HG03095 (cell line): ENCODE data around the gene NPIPB2.
"Not testable (repeated sequence)": the region's sequence is repeated elsewhere in the genome, so short reads cannot be mapped to it uniquely, and the experiment has no call there.

Experiments
- ATAC-seq: cut with Tn5 transposase; IDR thresholded peaks from one replicate; pipeline ENCODE4 v1.9.1; 2021; ENCODE audit warnings: moderate library complexity; ENCODE audit not compliant: unreplicated experiment

Gene NPIPB2

DNA sequence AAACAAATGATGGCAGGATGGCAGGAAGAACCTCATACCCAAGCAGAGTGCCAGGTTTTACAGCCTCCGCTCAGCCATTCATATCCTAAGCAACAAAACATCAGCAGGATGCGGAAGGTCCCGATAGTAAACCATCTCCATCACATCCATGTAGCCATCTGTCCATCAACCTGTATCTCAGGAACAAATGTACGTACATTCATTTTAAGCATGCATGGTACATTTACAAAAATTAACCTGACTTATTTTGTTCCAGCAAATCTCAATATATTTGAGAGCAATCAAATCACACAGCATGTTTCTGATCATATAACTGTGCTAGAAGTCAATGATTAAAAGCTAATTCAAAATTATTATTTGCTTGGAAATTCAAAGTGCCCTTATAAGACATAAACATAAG is at the start of gene NPIPB2:
Gene NPIPB2, minus strand, starts transcription at position 101 of the 400 bp plus-strand sequence. Its CDS starts 0 bp downstream, at position 101.
- not testable (repeated sequence) for ATAC-seq

DNA sequence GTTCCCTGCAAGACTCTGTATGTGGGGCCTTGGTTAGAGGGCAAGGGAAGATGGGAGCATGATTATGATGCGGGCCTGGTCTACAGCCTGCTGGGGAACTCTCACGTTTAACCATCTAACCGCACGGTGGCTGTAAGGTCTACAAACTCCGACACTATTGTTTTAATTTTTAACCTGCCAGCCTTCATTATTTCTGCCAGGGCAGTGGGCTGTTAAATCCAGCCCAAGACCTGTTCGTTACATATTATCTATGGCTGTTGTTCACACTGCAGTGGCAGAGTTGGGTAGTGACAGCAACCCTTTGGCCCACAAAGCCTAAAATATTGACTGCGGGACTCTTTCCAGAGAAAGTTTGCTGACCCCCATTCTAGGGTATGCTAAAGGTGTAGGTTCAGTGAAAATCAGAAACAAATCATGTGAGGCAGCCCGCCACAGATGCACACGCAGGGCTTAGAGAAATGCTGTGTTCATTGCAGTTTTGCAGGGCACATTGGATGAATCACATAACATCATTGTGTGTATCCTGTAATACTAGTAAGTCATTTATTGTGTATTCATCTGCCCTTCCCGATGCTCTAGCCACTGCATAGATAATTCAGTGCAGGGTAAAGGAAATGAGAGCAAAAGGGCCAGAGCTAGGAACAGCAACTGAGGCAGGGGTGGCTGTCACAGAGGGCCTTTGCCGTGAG is 49.0 kb upstream of the NPIPB2 start:
- no peak for ATAC-seq

DNA sequence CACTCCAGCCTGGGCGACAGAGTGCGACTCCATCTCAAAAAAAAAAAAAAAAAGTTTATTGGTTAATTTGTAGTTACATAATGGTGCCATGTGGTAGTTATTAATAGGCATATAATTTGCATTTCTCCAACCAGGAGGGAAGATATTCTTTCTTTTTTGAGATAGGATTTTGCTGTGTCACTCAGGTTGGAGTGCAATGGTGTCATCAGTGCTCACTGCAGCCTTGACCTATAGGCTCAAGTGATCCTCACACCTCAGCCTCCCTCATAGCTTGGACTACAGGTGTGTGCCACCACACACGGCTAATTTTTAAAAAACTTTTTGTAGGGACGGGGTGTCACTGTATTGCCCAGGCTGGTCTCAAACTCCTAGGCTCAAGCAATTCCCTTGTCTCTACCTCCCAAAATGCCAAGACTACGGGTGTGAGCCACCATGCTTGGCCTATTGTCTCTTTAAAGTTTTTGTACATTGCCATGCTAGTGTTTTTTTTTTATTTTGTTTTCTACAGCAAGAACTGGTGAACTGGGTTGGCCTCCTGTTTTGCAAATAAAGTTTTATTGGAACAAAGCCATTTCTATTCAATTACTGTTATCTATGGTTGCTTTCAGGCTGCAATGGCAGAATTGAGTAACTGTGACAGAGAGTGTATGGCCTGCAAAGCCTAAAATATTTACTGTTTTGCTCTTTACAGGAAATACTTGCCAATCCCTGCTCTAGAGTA is 46.6 kb upstream of the NPIPB2 start:
- no peak for ATAC-seq

DNA sequence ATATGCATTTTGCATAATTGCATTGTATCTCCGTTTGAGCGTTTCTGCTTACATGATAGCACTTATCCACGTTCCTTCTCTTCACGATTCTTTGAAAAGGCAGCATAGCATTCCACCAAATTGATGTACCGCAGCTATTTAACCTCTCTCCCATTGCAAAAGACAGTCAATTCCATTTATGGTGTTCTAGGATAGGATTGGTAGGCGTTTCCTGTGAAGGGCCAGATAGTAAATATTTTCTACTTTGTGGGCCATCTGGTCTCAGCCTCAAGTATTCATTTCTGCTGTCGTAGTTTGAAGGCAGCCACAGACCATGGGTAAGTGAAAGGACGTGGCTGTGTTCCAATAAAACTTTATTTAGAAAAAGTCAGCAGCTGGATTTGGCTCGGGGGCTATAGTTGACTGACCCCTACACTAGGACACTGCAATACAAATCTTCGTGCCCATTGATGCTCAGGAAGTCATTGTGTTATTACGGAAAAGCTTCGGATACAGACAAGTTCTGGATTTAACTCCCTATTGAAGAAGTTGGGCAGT is 44.7 kb upstream of the NPIPB2 start:
- ATAC-seq, result no peak

DNA sequence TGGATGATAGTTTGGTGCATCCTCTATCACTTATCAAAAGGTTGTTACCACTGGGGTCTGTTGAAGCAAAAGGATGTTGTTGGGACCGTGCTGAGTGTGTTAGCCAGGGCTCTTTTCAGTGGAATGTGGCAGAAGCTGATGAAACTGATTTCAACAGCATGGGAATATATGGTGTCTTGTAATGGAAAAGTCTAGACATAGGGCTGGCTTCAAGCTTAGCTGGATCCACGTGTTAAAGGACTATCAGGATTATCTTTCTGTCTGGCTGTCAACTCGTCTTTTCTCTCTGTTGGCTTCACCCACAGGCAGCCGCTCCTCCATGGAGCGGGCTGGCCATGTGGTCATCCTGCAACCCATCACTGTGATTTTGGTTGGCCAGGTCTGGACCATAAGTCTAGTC is 43.4 kb upstream of the NPIPB2 start:
- ATAC-seq, result no peak

DNA sequence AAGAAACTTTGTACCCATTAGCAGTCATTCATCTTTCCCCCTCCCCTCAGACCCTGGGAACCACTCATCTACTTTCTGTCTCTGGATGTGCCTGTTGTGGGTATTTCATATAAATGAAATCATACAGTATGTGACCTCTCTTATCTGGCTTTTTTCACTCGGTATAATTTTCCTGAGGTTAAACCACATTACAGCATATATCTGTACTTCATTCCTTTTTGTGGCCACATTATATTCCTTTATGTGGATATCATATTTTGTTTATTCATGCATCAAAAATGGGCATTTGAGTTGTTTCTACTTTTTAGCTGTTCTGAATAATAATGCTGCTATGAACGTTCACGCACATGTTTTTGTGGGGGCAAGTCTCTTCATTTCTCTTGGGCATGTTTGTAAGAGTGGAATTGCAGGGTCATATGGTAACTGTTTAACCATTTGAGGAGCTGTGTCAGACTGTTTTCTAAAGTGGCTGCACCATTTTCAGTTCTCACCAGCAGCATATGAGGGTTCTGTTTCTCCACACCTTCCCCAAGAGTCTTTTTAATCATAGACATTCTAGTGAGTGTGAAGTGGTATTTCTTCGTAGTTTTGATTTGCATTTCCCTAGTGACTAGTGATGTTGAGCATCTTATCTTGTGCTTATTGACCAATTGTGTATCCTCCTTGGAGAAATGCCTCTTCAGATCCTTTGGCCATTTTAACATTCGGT is 38.4 kb upstream of the NPIPB2 start:
- ATAC-seq, result no peak

DNA sequence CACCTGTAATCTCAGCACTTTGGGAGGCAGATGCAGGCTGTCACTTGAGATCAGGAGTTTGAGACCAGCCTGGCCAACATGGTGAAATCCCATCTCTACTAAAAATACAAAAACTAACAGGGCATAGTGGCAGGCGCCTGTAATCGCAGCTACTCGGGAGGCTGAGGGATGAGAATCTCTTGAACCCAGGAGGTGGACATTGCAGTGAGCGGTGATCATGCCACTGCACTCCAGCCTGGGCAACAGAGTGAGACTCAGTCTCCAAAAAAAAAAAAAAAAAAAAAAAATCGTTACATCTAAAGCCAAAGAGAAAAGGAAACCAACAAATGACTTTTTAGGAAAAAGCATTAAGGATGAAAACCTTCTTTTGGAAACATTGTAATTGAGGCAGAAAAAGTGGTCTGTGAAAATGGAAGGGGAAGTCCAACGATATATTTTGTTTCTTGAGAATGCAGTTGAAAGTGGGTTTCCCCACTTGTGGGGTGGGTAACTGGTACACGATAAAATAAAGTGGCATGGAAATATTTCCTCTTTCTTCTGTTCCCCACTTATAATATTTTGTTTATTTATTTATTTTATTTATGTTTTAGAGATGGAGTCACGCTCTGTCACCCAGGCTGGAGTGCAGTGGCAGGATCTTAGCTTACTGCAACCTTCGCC is 37.3 kb upstream of the NPIPB2 start:
- no peak for ATAC-seq

DNA sequence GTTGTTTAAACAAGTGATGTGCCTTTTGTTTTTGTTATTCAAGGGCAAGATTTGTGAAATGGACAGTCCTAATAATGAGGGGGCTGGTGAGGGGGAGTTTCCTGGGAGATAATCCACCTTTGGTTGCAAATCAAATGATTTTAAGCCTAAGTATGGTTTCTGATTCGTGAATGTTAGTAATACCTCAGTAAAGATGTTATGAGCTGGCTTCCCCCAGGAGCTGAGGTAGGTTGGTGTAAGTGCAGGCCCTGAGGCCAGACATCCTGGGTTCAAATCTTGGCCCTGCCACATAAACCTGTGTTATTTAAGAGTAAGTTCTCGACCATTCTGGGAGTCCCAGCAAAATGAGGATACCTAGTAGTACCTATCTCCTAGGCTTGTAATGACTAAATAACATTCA is 36.2 kb upstream of the NPIPB2 start:
- no peak for ATAC-seq

DNA sequence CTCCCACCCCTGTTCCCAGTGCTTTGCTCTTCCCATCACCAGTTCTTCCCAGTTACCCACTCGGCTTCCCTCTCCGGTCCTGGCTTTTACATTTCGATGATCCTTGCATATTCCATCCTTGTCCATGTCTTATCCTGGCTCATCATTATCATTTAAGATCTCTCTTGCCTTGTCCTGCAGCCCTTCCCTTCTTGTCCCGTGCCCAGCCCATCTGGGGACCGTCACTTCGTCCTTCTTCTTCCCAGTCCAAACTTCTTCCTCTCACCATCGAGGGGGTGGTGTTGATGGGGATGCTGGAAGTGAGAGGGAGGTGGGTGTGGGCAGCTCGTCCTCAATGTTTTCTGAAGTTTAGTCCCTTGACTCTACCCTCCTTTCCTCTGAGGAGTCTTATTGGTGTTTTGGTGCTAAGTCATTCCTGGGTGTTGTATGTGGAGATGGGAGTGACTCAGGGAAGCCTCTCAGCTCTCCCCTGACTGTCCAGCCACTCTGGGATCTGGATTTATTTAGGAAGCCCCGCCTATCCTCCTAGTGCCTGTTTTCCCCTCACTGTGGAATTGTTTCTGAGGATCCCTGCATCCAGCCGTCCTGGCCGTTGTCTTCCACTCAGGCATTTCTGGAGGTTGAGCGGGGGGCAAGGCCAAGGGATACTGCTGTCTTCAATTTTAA is 35.7 kb upstream of the NPIPB2 start:
- no peak for ATAC-seq

DNA sequence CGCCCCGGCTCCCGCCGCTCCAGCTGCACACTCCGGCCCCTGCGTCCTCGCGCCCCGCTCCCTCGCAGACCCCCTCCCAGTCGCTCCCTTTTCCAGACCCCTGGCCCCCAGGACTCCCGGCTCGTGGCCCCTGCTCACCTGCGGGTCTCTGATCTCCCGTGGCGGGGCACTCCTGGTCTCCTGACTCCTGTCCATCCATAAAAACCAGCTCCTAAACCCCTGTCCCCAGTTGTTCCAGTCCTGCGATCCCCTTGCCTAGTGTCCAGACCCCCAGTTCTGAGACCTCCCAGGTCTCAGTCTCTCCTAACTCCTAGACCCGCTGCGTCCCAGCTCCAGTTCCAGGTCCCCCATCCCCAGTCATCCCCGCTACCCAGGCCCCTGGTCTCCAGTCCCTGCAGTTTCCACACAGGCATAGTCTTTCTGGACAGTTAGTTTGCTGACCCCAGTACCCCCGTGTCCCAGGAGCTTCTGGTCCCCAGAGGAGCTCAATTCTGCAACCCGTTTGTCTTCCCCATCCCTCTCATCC is 35.1 kb upstream of the NPIPB2 start:
- ATAC-seq, result no peak

DNA sequence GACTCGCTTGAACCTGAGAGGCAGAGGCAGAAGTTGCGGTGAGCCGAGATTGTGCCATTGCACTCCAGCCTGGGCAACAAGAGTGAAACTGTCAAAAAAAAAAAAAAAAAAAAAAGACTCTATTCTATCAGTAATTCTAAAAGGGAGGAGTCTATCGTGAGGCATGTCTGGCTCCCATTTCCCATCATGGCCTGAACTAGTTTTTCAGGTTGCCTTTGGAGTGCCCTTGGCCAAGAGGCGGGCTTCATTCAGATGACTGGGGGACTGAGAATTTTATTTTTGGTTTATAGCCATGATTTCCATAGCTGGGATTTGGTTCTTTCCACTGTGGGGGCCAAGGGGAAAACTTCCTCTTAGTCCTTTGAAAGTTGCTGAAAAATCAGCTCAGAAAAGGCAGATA is 31.2 kb upstream of the NPIPB2 start:
- no peak for ATAC-seq

DNA sequence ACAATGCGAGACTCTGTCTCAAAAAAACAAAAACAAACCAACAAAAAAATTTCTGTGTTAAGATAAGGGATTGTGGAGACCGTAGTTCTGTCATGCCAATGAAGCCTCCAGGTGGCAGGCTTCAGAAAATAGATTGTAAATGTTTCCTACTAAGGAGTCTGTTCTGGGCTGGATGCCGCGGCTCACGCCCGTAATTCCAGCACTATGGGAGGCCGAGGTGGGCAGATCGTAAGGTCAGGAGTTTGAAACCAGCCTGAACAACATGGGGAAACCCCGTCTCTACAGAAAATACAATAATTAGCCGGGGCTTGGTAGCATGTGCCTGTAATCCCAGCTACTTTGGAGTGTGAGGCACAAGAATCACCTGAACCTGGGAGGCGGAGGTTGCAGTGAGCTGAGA is 30.3 kb upstream of the NPIPB2 start:
- ATAC-seq, result no peak

DNA sequence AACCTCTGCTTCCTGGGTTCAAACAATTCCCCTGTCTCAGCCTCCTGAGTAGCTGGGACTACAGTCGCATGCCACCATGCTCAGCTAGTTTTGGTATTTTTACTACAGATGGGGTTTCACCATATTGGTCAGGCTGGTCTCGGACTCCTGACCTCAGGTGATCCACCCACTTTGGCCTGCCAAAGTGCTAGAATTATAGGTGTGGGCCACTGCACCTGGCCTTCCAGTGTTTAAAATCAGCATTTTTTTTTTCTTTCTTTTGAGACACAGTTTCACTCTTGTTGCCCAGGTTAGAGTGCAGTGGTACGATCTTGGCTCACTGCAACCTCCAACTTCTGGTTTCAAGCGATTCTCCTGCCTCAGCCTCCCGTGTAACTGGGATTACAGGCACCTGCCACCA is 28.4 kb upstream of the NPIPB2 start:
- ATAC-seq, result not testable (repeated sequence)

DNA sequence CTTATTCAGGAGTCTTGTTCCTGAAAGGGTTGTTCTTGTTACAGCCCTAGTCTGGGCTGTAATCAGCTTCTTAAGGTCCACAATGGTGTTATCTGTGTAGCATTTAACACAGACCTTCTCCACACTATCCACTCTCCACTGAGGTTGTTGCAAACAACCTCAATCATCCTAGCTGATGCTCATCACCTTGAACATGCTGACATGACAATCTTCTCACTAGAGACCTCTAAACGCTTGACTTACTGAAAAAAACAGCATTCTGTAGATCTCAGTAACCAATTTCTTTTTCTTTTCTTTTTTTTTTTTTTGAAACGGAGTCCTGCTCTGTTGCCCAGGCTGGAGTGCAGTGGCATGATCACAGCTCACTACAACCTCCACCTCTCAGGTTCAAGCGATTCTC is 26.7 kb upstream of the NPIPB2 start:
- ATAC-seq, result no peak

DNA sequence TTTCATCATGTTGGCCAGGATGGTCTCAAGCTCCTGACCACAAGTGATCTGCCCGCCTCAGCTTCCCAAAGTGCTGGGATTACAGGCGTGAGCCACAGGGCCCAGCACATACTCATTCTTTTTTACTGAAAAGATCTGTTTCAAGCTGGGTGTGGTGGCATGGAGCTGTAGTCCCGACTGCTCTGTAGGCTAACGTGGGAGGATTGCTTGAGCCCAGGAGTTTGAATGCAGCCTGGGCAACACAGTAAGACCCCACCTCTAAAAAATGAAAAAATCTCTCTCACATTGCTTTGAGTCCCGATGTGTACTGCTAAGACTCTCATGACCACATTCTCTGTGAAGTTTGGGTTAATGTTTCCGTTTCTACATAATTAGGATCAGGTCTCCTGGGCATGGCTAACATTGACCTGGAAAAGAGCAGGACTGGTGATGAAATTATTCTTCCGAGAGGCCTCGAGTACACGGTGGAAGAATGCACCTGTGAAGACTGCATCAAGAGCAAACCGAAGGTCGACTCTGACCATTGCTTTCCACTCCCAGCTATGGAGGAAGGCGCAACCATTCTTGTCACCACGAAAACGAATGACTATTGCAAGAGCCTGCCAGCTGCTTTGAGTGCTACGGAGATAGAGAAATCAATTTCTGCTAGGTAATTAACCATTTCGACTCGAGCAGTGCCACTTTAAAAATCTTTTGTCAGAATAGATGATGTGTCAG is 25.5 kb upstream of the NPIPB2 start:
- no peak for ATAC-seq

DNA sequence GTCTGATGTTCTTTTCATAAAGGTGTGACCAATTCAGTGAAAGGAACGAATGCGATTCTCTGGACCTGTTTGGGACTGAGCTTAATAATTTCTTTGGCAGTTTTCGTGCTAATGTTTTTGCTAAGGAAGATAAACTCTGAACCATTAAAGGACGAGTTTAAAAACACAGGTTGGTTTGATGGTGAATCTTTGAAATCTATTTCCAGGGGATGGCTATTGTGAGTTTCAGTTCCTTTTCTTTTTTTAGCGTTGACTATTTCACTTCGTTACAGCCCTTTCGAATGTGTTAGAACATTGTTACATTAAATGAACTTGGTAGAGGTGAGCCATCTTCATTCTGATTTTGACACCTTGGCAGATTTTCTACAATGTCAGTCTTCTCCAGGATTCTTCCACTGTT is 24.3 kb upstream of the NPIPB2 start:
- no peak for ATAC-seq

DNA sequence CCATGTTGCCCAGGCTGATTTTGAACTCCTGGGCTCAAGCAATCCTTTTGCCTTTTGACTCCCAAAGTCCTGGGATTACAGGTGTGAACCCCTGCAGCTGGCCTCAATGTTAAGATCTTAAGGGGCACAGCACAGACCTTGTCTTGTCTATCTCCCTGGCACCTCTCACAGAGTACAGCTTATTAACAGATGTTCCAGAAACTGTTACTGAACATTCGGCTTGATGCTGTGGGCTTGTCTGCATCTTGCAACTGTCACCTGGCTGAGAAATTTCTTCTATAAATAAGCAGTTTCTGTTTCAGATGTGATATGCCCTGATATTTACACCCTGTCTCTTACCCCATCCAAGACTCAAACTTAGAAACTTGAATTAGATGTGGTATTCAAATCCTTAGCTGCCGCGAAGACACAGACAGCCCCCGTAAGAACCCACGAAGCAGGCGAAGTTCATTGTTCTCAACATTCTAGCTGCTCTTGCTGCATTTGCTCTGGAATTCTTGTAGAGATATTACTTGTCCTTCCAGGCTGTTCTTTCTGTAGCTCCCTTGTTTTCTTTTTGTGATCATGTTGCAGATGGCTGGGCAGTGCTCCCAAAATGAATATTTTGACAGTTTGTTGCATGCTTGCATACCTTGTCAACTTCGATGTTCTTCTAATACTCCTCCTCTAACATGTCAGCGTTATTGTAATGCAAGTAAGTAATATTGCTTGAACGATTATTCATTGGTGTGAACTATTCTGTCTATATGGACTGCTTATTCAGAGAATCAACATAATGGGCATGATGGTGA is 23.1 kb upstream of the NPIPB2 start, which contains the start of gene TNFRSF17:
Gene TNFRSF17, plus strand, starts transcription at position 450 of the 791 bp plus-strand sequence. Its CDS starts 115 bp downstream, at position 565.
- peak; percentile 65 for ATAC-seq

DNA sequence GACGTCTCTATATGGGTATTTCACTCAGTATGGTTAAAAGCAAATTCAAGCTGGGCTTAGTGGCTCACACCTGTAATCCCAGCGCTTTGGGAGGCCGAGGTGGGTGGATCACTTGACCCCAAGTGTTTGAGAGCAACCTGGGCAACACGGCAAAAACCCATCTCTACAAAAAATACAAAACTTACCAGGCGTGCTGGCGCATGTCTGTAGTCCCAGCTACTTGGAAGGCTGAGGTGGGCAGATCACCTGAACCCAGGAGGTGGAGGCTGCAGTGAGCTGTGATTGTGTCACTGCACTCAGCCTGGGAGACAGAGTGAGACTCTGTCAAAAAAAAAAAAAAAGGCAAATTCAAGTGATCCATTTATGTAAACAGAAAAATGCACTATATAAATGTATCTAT is 21.9 kb upstream of the NPIPB2 start:
- no peak for ATAC-seq

DNA sequence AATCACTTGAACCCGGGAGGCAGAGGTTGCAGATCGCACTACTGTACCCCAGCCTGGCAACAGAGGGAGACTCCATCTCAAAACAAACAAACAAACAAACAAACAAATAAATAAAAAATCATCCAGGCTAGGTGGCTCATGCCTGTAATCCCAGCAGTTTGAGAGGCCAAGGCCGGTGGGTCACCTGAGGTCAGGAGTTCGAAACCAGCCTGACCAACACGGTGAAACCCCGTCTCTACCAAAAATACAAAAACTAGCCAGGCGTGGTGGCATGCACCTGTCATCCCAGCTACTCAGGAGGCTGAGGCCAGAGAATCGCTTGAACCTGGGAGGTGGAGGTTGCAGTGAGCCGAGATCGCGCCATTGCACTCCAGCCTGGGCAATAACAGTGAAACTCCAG is 21.1 kb upstream of the NPIPB2 start:
- not testable (repeated sequence) for ATAC-seq
